HL-60 (cell line): Measurements from ENCODE around the gene CRYBA4.

Source experiments
- CTCF ChIP-seq: IDR thresholded peaks from one replicate; pipeline ENCODE4 v1.5.1; 2011; ENCODE audit warnings: low read length, control low read depth, inconsistent platforms; ENCODE audit not compliant: insufficient read depth
- GABPA ChIP-seq: IDR thresholded peaks from 2 replicates; pipeline ENCODE4 v1.6.1; 2012; ENCODE audit warnings: low read depth
- POLR2AphosphoS5 ChIP-seq: IDR thresholded peaks from 2 replicates; pipeline ENCODE4 v1.6.1; 2012; ENCODE audit warnings: low read depth
- REST ChIP-seq: IDR thresholded peaks from 2 replicates; pipeline ENCODE4 v1.6.1; 2012; ENCODE audit warnings: low read depth; ENCODE audit not compliant: insufficient replicate concordance
- SPI1 ChIP-seq: IDR thresholded peaks from 2 replicates; pipeline ENCODE4 v1.6.1; 2012; ENCODE audit warnings: low read depth, mild to moderate bottlenecking, borderline replicate concordance

GRCh38 chr22:26609287-26609686 is 12.5 kb upstream of the CRYBA4 start:
- TF ChIP-seq CTCF (no peak), POLR2AphosphoS5 (no peak), REST (no peak), SPI1 (no peak), GABPA (no peak)
